Retinal pigment epithelial cell (primary cell): ENCODE results near the gene PRKCB.

ENCODE experiments used
- DNase-seq: peaks from one replicate; pipeline ENCODE4 v3.0.0-alpha.2; 2010; ENCODE audit warnings: low read depth
- H3K4me3 ChIP-seq: 2 replicates; pipeline ENCODE4 v1.5.1; 2011; ENCODE audit warnings: mild to moderate bottlenecking, low read length, control low read depth, moderate library complexity
- TF ChIP-seq, protein P1 (sequence below): conservative IDR thresholded peaks from 2 replicates; pipeline ENCODE4 v1.5.1; 2011; ENCODE audit warnings: low read depth, low read length, control low read depth, inconsistent platforms

Gene PRKCB

DNA sequence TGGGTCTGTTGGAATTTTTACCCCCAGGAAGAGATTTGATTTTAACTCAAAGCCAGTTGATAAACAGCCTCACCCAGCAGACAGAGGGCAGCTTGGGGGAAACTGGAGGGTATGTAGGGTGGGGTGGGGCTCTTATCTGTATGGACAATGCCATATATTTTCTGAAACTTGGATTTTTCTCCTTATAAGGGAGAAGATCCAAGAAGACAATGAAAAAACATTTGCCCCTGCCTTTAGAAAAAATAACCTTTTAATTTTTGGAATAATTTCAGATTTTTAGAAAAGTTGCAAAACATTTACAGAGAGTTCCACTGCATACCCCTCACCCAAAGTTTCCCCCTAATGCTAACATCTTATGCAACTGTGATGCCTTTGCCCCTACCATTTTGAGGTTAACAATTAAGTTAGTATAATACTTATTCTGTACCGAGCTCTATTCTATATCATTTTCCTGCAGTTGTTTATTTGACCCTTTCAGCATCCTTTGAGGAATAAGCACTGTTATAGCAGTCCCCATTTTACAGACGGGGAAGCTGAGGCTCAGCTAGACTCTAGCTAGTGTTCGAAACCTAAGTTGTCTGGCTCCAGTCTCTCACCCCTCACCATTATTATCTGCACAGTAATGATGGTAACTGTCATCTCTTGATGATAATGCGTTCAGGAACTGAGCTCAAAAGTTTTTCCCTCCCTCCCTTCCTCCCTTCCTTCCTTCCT is 66.4 kb downstream of the PRKCB start:
- H3K4me3 ChIP-seq = no peak overlapping the region
- DNase-seq = no peak
- TF ChIP-seq, protein P1, sequence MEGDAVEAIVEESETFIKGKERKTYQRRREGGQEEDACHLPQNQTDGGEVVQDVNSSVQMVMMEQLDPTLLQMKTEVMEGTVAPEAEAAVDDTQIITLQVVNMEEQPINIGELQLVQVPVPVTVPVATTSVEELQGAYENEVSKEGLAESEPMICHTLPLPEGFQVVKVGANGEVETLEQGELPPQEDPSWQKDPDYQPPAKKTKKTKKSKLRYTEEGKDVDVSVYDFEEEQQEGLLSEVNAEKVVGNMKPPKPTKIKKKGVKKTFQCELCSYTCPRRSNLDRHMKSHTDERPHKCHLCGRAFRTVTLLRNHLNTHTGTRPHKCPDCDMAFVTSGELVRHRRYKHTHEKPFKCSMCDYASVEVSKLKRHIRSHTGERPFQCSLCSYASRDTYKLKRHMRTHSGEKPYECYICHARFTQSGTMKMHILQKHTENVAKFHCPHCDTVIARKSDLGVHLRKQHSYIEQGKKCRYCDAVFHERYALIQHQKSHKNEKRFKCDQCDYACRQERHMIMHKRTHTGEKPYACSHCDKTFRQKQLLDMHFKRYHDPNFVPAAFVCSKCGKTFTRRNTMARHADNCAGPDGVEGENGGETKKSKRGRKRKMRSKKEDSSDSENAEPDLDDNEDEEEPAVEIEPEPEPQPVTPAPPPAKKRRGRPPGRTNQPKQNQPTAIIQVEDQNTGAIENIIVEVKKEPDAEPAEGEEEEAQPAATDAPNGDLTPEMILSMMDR = no peak

DNA sequence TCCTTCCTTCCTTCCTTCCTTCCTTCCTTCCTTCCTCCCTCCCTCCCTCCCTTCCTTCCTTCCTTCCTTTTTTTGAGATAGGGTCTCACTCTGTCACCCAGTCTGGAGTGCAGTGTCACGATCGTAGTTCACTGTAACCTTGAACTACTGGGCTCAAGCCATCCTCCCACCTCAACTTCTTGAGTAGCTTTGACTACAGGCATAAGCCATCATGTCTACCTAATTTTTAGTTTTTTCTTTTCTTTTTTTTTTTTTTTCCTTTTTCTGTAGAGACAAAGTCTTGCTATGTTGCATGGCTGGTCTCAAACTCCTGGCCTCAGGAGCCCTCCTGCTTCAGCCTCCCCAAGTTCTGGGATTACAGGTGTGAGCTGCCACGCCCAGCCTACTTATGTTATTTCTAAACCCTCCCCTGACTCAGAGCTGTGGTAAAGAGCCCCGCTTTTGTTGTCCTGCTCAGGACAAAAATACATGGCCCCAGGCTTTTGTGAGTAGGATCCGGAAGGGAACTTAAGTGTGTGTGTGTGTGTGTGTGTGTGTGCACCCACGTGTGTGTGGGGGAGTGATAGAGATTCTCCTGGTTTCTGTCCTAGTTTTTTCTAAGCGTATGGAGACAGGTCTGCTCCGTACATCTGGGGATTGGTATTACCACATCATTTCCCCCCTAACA is 67.1 kb downstream of the PRKCB start:
- DNase-seq = no peak
- TF ChIP-seq, protein P1 = no peak
- no peak overlapping the region for H3K4me3 ChIP-seq

DNA sequence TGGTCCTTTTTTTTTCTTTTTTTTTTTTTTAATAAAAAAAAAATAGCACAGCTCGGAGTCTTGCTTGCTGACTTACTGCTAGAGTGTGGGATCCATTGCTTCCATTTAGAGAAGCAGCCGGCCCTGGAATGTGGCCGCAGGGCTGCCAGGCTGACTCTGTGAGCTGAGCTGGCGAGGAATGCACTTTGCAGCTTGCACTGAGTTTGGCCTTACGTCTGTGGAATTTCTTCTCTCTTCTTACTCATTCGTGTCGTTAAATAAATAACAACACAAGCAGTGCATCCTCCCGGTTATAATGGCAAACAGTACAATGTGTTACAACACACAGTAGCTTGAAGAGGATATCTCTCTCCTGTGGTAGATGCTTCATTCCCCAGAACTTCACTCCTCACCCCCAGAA is 69.2 kb downstream of the PRKCB start:
- TF ChIP-seq, protein P1 = no peak

DNA sequence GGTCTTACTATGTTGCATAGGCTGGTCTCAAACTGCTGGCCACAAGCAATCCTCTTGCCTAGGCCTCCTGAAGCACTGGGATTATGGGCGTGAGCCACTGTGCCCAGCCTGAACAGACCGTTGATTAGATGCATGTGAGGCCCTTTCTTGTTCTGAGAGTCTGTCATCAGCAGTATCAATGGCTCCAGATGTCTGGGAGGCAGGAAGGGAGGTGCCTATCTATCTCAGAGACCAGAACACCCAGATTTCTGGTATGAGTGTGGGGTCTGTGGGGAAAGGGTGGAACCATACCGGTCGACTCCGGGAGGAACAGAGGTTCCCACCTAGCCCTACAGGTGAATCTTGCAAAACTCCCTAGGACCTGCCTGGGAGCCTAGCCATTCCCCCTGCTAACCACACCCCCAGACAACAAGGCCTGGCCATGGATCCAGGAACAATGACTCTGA is 71.7 kb downstream of the PRKCB start:
- no peak overlapping the region for H3K4me3 ChIP-seq
- DNase-seq = no peak
- TF ChIP-seq, protein P1 = no peak

More for the DNA sequence above, 69.2 kb downstream of the PRKCB start:
- DNase-seq = peak; percentile 86
- no peak overlapping the region for H3K4me3 ChIP-seq

DNA sequence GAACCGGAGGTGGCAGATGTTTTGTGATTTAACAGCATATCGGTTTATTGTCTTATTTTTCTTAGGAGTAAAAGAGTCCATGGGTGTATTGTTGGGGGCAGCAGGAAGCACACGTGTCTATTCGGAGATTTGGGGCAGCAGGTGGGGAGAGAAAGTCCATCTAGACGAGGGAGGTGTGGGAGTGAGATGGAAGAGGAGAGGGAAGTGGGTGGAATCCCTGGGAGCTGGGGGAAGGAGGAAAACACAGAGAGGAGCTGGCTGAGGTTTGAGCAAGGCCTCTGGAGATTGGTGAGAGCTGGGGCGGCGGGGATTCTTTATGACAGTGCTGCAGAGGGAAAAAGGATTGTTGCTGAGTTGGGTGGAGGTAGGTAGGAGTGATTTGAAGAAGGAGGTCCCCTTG is 72.1 kb downstream of the PRKCB start:
- H3K4me3 ChIP-seq = no peak overlapping the region
- no peak for DNase-seq
- TF ChIP-seq, protein P1 = no peak

DNA sequence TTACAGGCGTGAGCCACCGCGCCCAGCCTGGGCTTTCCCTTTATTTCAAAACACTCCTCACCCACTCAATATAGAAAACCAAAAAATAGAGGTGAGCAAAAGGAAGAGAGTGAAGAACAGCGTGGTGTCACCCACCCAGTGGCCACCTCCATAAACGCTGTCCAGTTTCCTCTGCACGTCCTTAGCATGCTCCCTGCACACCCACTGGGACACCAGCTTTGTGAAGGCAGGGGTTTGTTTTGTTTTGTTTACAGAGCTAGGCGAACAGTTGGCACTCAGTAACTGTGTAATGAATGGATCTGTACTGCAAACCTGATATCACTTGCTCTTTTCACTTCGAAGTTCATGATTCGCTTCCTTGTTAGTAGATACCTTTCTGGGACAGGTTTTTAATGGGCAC is 73.0 kb downstream of the PRKCB start:
- TF ChIP-seq, protein P1 = no peak
- DNase-seq = no peak
- H3K4me3 ChIP-seq = no peak overlapping the region
